MM.1S (cell line): Measurements from ENCODE around the gene SHC4.

Experiments
- EZH2 ChIP-seq: fragments of 300-600 bp; sonication (generic); optimal IDR thresholded peaks from 2 replicates; pipeline ENCODE3; 2017; ENCODE audit warnings: low read depth, mild to moderate bottlenecking, antibody characterized with exemption, low read length, mixed read lengths
- TF ChIP-seq, protein P1 (sequence below): fragments of 300-600 bp; sonication (generic); IDR thresholded peaks from 2 replicates; pipeline ENCODE4 v1.5.1; 2016; ENCODE audit warnings: antibody characterized with exemption, low read length, mixed read lengths

DNA sequence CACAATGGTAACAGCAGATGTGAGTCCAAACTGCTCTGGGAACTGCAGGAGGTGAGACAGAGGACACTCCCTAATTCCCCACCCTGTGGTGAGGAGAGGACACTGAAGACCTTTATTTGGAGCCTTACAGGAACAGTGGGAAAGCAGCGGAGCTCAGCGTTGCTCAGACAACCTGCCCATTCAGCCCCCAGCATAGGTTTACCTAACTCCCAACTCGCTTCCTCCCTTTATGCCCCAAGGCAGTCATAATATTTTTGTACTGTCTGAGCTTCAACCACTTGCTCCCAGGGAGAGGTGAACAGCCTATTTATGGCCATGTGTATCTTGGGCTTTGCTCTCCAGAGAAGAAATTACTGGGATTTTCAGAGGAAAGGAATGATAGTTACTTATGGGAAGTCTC is 34.1 kb downstream of the SHC4 start:
- TF ChIP-seq, protein P1, sequence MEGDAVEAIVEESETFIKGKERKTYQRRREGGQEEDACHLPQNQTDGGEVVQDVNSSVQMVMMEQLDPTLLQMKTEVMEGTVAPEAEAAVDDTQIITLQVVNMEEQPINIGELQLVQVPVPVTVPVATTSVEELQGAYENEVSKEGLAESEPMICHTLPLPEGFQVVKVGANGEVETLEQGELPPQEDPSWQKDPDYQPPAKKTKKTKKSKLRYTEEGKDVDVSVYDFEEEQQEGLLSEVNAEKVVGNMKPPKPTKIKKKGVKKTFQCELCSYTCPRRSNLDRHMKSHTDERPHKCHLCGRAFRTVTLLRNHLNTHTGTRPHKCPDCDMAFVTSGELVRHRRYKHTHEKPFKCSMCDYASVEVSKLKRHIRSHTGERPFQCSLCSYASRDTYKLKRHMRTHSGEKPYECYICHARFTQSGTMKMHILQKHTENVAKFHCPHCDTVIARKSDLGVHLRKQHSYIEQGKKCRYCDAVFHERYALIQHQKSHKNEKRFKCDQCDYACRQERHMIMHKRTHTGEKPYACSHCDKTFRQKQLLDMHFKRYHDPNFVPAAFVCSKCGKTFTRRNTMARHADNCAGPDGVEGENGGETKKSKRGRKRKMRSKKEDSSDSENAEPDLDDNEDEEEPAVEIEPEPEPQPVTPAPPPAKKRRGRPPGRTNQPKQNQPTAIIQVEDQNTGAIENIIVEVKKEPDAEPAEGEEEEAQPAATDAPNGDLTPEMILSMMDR = no peak
- no peak for TF ChIP-seq EZH2
